H9 (cell line): ENCODE data around the gene TMEM30B. TPM values are rescaled to one million over a fixed set of nuclear protein-coding genes. Genes with fewer than 3 reads are reported as not detected.

ENCODE experiments used
- DNase-seq: peaks from one replicate; pipeline ENCODE4 v3.0.0-alpha.2; 2017
- H2AFZ ChIP-seq: one replicate; pipeline ENCODE4 v1.6.1; 2013; ENCODE audit warnings: mild to moderate bottlenecking, low read length, control low read depth, moderate library complexity
- H2AK5ac ChIP-seq: 2 replicates; pipeline ENCODE4 v1.6.1; 2013; ENCODE audit warnings: low read length, control low read depth, mixed read lengths; ENCODE audit not compliant: insufficient read length
- H2BK120ac ChIP-seq: one replicate; pipeline ENCODE4 v1.6.1; 2013; ENCODE audit warnings: low read depth, mild to moderate bottlenecking, low read length, control low read depth, inconsistent platforms; ENCODE audit not compliant: poor library complexity, severe bottlenecking
- H2BK12ac ChIP-seq: 2 replicates; pipeline ENCODE4 v1.6.1; 2013; ENCODE audit warnings: low read length, control low read depth, mixed read lengths, low read depth; ENCODE audit not compliant: insufficient read length
- H2BK15ac ChIP-seq: 2 replicates; pipeline ENCODE4 v1.6.1; 2013; ENCODE audit warnings: low read depth, low read length, control low read depth
- H2BK20ac ChIP-seq: one replicate; pipeline ENCODE4 v1.6.1; 2013; ENCODE audit warnings: low read depth, mild to moderate bottlenecking, low read length, control low read depth, inconsistent platforms; ENCODE audit not compliant: poor library complexity, severe bottlenecking
- H2BK5ac ChIP-seq: 2 replicates; pipeline ENCODE4 v1.6.1; 2013; ENCODE audit warnings: low read length, control low read depth, mixed read lengths; ENCODE audit not compliant: insufficient read length
- H3K14ac ChIP-seq: 2 replicates; pipeline ENCODE4 v1.6.1; 2013; ENCODE audit warnings: low read length, control low read depth; ENCODE audit not compliant: insufficient read depth
- H3K18ac ChIP-seq: 2 replicates; pipeline ENCODE4 v1.6.1; 2013; ENCODE audit warnings: low read depth, mild to moderate bottlenecking, mixed read lengths, low read length, control low read depth; ENCODE audit not compliant: insufficient read length
- H3K23ac ChIP-seq: 2 replicates; pipeline ENCODE4 v1.6.1; 2013; ENCODE audit warnings: low read length, control low read depth, mixed read lengths, low read depth; ENCODE audit not compliant: insufficient read length
- H3K23me2 ChIP-seq: 2 replicates; pipeline ENCODE4 v1.6.1; 2013; ENCODE audit warnings: low read depth, mild to moderate bottlenecking, mixed read lengths, low read length, control low read depth; ENCODE audit not compliant: insufficient read length, poor library complexity, severe bottlenecking
- H3K27ac ChIP-seq: 2 replicates; pipeline ENCODE4 v1.5.1; 2013; ENCODE audit warnings: low read length, control low read depth, mixed read lengths, low read depth; ENCODE audit not compliant: insufficient read length
- H3K27me3 ChIP-seq: 2 replicates; pipeline ENCODE4 v1.6.1; 2013; ENCODE audit warnings: low read length, control low read depth, inconsistent platforms; ENCODE audit not compliant: insufficient read depth
- H3K4ac ChIP-seq: 2 replicates; pipeline ENCODE4 v1.6.1; 2013; ENCODE audit warnings: low read depth, mild to moderate bottlenecking, control low read depth, inconsistent platforms, low read length, moderate library complexity
- H3K4me1 ChIP-seq: 2 replicates; pipeline ENCODE4 v1.6.1; 2013; ENCODE audit warnings: low read length, control low read depth, inconsistent platforms; ENCODE audit not compliant: insufficient read depth
- H3K4me2 ChIP-seq: 2 replicates; pipeline ENCODE4 v1.6.1; 2013; ENCODE audit warnings: low read length, control low read depth, mixed read lengths; ENCODE audit not compliant: insufficient read length, insufficient read depth
- H3K56ac ChIP-seq: 2 replicates; pipeline ENCODE4 v1.6.1; 2013; ENCODE audit warnings: low read depth, mild to moderate bottlenecking, mixed read lengths, low read length, control low read depth; ENCODE audit not compliant: insufficient read length
- H3K79me1 ChIP-seq: 2 replicates; pipeline ENCODE4 v1.6.1; 2013; ENCODE audit warnings: low read depth, mild to moderate bottlenecking, moderate library complexity, low read length, control low read depth, inconsistent platforms; ENCODE audit not compliant: insufficient read depth, poor library complexity, severe bottlenecking
- H3K79me2 ChIP-seq: 2 replicates; pipeline ENCODE4 v1.6.1; 2013; ENCODE audit warnings: low read length, control low read depth, inconsistent platforms; ENCODE audit not compliant: insufficient read depth
- H3K9ac ChIP-seq: 2 replicates; pipeline ENCODE4 v1.6.1; 2013; ENCODE audit warnings: low read length, control low read depth, mixed read lengths; ENCODE audit not compliant: insufficient read length; ENCODE audit errors: extremely low read depth
- H3K9me3 ChIP-seq: one replicate; pipeline ENCODE4 v1.6.1; 2013; ENCODE audit warnings: low read depth, low read length, inconsistent platforms; ENCODE audit not compliant: control insufficient read depth
- H3T11ph ChIP-seq: one replicate; pipeline ENCODE4 v1.6.1; 2013; ENCODE audit warnings: mild to moderate bottlenecking, low read length, control low read depth, inconsistent platforms
- H4K20me1 ChIP-seq: one replicate; pipeline ENCODE4 v1.6.1; 2013; ENCODE audit not compliant: control insufficient read depth, insufficient read length, insufficient read depth
- H4K5ac ChIP-seq: 2 replicates; pipeline ENCODE4 v1.6.1; 2013; ENCODE audit warnings: low read depth, mild to moderate bottlenecking, mixed read lengths, low read length, control low read depth; ENCODE audit not compliant: insufficient read length
- H4K8ac ChIP-seq: replicated peaks from 2 replicates; pipeline ENCODE4 v1.6.1; 2013; ENCODE audit warnings: low read length, control low read depth, mixed read lengths, low read depth; ENCODE audit not compliant: insufficient read length
- H4K91ac ChIP-seq: 2 replicates; pipeline ENCODE4 v1.6.1; 2013; ENCODE audit warnings: low read depth, mild to moderate bottlenecking, moderate library complexity, mixed read lengths, low read length, control low read depth; ENCODE audit not compliant: insufficient read length
- H3K27ac Mint-ChIP-seq, 3 experiments: 2 replicates in 2 of 3; 3 replicates in 1 of 3; pipeline ENCODE4 v1.8.0; 2020 to 2021; ENCODE audit warnings: mixed read lengths in 3 of 3, mild to moderate bottlenecking in 1 of 3, moderate library complexity in 1 of 3
- H3K27me3 Mint-ChIP-seq: 2 replicates; pipeline ENCODE4 v1.8.0; 2021; ENCODE audit warnings: low read depth, mild to moderate bottlenecking, moderate library complexity, mixed read lengths
- H3K36me3 Mint-ChIP-seq, 3 experiments: 2 replicates in 2 of 3; 3 replicates in 1 of 3; pipeline ENCODE4 v1.8.0; 2020 to 2021; ENCODE audit warnings: low read depth in 3 of 3, mixed read lengths in 3 of 3; ENCODE audit not compliant: insufficient read depth in 1 of 3
- H3K4me1 Mint-ChIP-seq, 2 experiments: 2 replicates each; pipeline ENCODE4 v1.8.0; 2020; ENCODE audit warnings: mixed read lengths in 2 of 2
- H3K4me3 Mint-ChIP-seq, 2 experiments: 2 replicates in 1 of 2; 3 replicates in 1 of 2; pipeline ENCODE4 v1.8.0; 2020 to 2021; ENCODE audit warnings: mild to moderate bottlenecking in 2 of 2, mixed read lengths in 2 of 2, moderate library complexity in 1 of 2
- H3K9me3 Mint-ChIP-seq, 2 experiments: 2 replicates in 1 of 2; 3 replicates in 1 of 2; pipeline ENCODE4 v1.8.0; 2020; ENCODE audit warnings: mild to moderate bottlenecking in 2 of 2, mixed read lengths in 2 of 2, moderate library complexity in 1 of 2
- CTCF ChIP-seq: fragments of 200-600 bp; sonication (generic); conservative IDR thresholded peaks from 3 replicates; pipeline ENCODE4 v1.8.0; 2021; ENCODE audit warnings: antibody characterized with exemption, mild to moderate bottlenecking
- WGBS: extraction: QIAGEN DNeasy Blood & Tissue Kit; methylation state at CpG from one replicate; pipeline ENCODE4 v1.1.7; 2013; ENCODE audit warnings: missing lambda C conversion rate, low lambda C conversion rate, mixed read lengths; ENCODE audit not compliant: insufficient read length; ENCODE audit errors: extremely low coverage; 5-methylcytosine and 5-hydroxymethylcytosine counted together
- total RNA-seq: library from RNA; stranded (reverse); gene quantifications from 2 replicates; pipeline ENCODE4 v1.2.1, GENCODE V29; 2021

TMEM30B gene
- total RNA-seq, 1 experiment from 2014 or later: 12.2 TPM

- H3K4me2 ChIP-seq: no peak overlapping the region
- no CpG with 5 or more reads among the region's 8 CpGs for WGBS
These were observed 20.0 kb downstream of the TMEM30B start for GRCh38 chr14:61260939-61261776.

More at GRCh38 chr14:61260939-61261776, 20.0 kb downstream of the TMEM30B start:
- H3T11ph ChIP-seq: no peak overlapping the region
- no peak overlapping the region for H2BK120ac ChIP-seq
- H2BK15ac ChIP-seq: no peak overlapping the region
- H3K27ac ChIP-seq: no peak overlapping the region
- H2BK20ac ChIP-seq: no peak overlapping the region
- H2BK12ac ChIP-seq: no peak overlapping the region
- H3K23me2 ChIP-seq: no peaks in the 10 kb centered on the region
- no peak overlapping the region for H3K56ac ChIP-seq
- Mint-ChIP-seq H3K27me3 (peaks cover 20% of the 10 kb centered on the region), H3K4me1 (peaks cover 6% of the 10 kb centered on the region in 2 experiments), H3K4me3 (no peak overlapping the region), H3K9me3 (no peaks in the 10 kb centered on the region), H3K36me3 (no peaks in the 10 kb centered on the region), H3K27ac (no peak overlapping the region)
- H3K18ac ChIP-seq: no peak overlapping the region
- H3K4ac ChIP-seq: no peak overlapping the region
- H2AK5ac ChIP-seq: no peak overlapping the region
- H4K8ac ChIP-seq: no peak overlapping the region
- no peaks in the 10 kb centered on the region for H3K9me3 ChIP-seq
- no peak for TF ChIP-seq CTCF
- H4K91ac ChIP-seq: no peak overlapping the region
- no peak overlapping the region for H2BK5ac ChIP-seq
- no peaks in the 10 kb centered on the region for H3K27me3 ChIP-seq
- H4K20me1 ChIP-seq: no peaks in the 10 kb centered on the region
- no peak overlapping the region for H4K5ac ChIP-seq
- no peak overlapping the region for H3K14ac ChIP-seq
- no peak overlapping the region for H2AFZ ChIP-seq
- H3K79me1 ChIP-seq: no peaks in the 10 kb centered on the region
- H3K23ac ChIP-seq: no peak overlapping the region
- no peak for DNase-seq
- no peaks in the 10 kb centered on the region for H3K4me1 ChIP-seq
- H3K79me2 ChIP-seq: no peaks in the 10 kb centered on the region
- no peak overlapping the region for H3K9ac ChIP-seq
